SKM-1 (cell line): ENCODE results near the gene CLCN2.
A peak's percentile ranks its signal among the peaks of the same experiment; 100 is the strongest.

Experiments
- DNase-seq: peaks from one replicate; lab custom pipeline; 2025; ENCODE audit not compliant: unreplicated experiment; lab: John Stamatoyannopoulos, UW

Gene CLCN2

GRCh38 chr3:184328516-184328915 is 32.9 kb downstream of the CLCN2 start:
- no peak for DNase-seq

GRCh38 chr3:184327171-184327570 is 34.2 kb downstream of the CLCN2 start:
- DNase-seq = no peak

- no peak for DNase-seq
Observed at GRCh38 chr3:184325715-184326369, 35.6 kb downstream of the CLCN2 start.

GRCh38 chr3:184325269-184325668 is 36.1 kb downstream of the CLCN2 start:
- no peak for DNase-seq

- no peak for DNase-seq
Observed at GRCh38 chr3:184323696-184324095, 37.7 kb downstream of the CLCN2 start.

- DNase-seq = no peak
Observed at GRCh38 chr3:184322731-184323487, 38.5 kb downstream of the CLCN2 start.

- no peak for DNase-seq
Observed at GRCh38 chr3:184321666-184322065, 39.7 kb downstream of the CLCN2 start.

- no peak for DNase-seq
Observed at GRCh38 chr3:184320104-184320445, 41.3 kb downstream of the CLCN2 start.

GRCh38 chr3:184317201-184317600 is 44.2 kb downstream of the CLCN2 start:
- no peak for DNase-seq

GRCh38 chr3:184316792-184317191 is 44.6 kb downstream of the CLCN2 start:
- DNase-seq = no peak

- no peak for DNase-seq
Observed at GRCh38 chr3:184315871-184316661, 45.3 kb downstream of the CLCN2 start.

- no peak for DNase-seq
Observed at GRCh38 chr3:184315543-184315867, 45.9 kb downstream of the CLCN2 start.

GRCh38 chr3:184314700-184315542 is 46.5 kb downstream of the CLCN2 start:
- no peak for DNase-seq

- DNase-seq = peak; percentile 82
Observed at GRCh38 chr3:184314363-184314699, 47.1 kb downstream of the CLCN2 start, which contains the start of gene EIF4G1. TSS of gene EIF4G1 (plus strand) at chr3:184314606. CDS start at chr3:184315797, 1,191 bp downstream.

GRCh38 chr3:184311633-184312032 is 49.8 kb downstream of the CLCN2 start:
- DNase-seq = no peak

GRCh38 chr3:184308744-184309143 is 52.7 kb downstream of the CLCN2 start:
- DNase-seq = no peak

- no peak for DNase-seq
Observed at GRCh38 chr3:184307915-184308314, 53.5 kb downstream of the CLCN2 start.

- no peak for DNase-seq
Observed at GRCh38 chr3:184306341-184306972, 54.9 kb downstream of the CLCN2 start.

- no peak for DNase-seq
Observed at GRCh38 chr3:184305577-184305976, 55.8 kb downstream of the CLCN2 start.

- no peak for DNase-seq
Observed at GRCh38 chr3:184300378-184300720, 61.1 kb downstream of the CLCN2 start.
